Measurements from ENCODE around the gene GALNTL6.

- TF ChIP-seq POLR2A (IDR thresholded peaks at IDR 0.05): no peak
- TF ChIP-seq CTCF (IDR thresholded peaks at IDR 0.05): no peak
- TF ChIP-seq EP300 (IDR thresholded peaks at IDR 0.05): no peak
- no peak for TF ChIP-seq POLR2AphosphoS5 (IDR thresholded peaks at IDR 0.05)
Observed at GRCh38 chr4:172357006-172357540, 543.9 kb downstream of the GALNTL6 start.
